Measurements from ENCODE around the gene EIF4A2.

EIF4A2 gene

DNA sequence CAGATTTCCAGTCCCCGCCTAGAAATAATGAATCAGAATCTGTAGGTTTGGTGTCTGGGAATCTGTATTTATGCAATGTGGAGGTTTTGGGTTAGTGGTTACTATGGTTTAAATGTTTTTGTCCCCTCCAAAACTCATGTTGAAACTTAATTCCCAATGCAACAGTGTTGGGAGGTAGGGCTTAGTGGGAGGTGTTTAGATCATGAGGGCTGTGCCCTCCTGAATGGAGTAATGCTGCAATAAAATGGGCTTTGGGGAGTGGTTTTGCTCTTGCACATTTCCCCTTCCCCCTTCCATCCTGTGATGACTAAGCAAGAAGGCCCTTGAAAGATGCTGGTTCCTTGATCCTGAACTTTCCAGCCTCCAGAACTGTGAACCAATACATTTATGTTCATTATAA lies 32.1 kb downstream of the EIF4A2 start:
- in situ Hi-C loops (cut with HindIII; ENCODE audit: low sequenced_read_pairs) = loop anchor here (25.0 kb wide), 1 partner anchor 203 kb away; the partner anchor contains the start of gene AHSG

DNA sequence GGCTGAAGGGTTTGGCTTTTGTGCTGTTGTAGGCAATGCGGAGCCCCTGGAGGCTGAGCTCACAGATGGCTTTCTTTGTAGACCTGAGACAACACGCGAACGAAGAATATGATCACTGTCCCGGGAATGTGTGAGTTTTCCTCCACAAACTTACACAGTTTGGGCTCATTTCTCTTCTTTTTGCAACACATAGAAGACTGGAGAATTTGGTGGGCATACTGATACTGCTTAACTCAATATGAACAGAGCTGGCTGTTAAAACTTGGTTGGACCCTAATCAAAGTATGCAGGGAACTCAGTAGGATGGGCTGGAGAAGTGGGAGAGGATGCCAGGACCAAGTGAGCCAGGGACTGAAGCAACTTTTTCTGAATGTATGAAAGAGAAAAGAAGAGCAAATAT lies 35.1 kb downstream of the EIF4A2 start:
- in situ Hi-C loops (cut with HindIII; ENCODE audit: low sequenced_read_pairs) = loop anchor here (25.0 kb wide), 1 partner anchor 206 kb away; the partner anchor contains the start of gene AHSG

DNA sequence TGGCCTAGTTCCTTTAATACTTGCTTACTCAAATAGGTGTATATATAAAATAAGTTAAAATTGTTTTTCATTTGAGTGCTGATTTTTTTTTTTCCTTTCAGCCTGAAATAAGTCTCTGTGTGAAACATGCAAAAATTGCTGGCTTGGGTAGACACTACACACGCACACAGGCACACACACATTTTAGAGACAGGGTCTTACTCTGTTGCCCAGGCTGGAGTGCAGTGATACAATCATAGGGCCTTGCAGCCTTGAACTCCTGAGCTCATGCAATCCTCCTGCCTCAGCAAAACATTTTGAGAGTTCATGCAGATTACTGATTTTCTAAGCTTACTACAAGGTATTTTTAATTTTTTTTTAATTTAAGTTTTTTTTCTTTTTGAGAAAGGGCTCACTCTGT lies 35.6 kb downstream of the EIF4A2 start:
- in situ Hi-C loops (cut with HindIII; ENCODE audit: low sequenced_read_pairs) = loop anchor here (25.0 kb wide), 1 partner anchor 207 kb away; the partner anchor contains the start of gene AHSG

DNA sequence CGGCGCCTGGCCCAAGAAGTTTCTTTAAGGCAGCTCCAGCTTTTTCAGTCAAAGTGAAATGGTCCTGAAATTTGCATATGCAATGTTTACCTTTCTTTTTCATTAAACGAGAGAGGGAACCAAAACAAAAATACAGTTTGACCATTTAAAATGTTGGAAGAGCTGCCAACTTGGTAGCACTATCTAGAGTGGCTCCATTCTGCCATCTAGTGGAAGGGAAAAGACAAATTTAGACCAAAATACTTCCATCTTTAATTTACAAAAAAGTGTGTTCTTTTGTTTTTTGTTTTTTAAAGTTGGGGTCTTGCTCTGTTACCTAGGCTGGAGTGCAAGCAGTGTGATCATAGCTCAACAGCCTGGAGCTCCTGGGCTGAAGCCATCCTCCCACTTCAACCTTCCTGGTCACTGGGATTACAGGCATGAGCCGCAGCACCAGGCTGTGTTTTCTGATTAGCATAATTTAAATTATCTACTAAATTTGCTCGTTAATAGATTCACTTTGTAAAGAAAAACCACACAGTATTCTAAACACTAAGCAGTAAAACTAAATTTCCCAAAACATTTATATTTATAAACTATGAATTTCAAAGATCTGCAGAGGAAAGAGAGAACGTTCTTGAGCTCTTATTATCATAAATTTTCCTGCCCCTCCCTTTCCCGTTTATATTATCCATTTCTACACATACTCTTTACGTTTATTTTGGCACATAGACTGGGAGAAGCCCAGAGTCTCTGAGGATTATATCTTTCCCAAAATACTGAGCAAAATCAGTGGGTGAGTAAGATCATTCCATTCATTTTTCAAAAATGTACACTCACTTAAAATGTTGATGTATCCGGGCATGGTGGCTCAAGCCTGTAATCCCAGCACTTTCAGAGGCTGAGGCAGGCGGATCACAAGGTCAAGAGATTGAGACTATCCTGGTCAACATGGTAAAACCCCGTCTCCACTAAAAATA lies 38.3 kb downstream of the EIF4A2 start:
- in situ Hi-C loops (cut with HindIII; ENCODE audit: low sequenced_read_pairs) = loop anchor here (25.0 kb wide), 1 partner anchor 209 kb away; the partner anchor contains the start of gene AHSG

DNA sequence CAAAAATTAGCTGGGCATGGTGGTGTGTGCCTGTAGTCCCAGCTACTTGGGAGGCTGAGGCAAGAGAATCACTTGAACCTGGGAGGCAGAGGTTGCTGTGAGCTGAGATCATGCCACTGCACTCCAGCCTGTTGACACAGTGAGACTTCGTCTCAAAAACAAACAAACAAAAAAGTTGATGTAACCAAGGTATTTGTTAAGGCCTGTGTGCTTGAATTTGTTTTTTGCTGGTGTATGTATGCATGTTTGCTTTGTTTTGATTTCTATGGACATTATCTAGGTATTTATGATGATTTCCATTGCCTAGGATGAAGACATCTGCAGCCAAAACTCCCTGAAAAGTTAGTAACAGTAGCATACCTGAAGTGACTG lies 39.0 kb downstream of the EIF4A2 start:
- in situ Hi-C loops (cut with HindIII; ENCODE audit: low sequenced_read_pairs) = loop anchor here (25.0 kb wide), 1 partner anchor 210 kb away; the partner anchor contains the start of gene AHSG

GRCh38 chr3:186823386-186823785 lies 40.0 kb downstream of the EIF4A2 start:
- in situ Hi-C loops (cut with HindIII; ENCODE audit: low sequenced_read_pairs) = loop anchor here (25.0 kb wide), 1 partner anchor 211 kb away; the partner anchor contains the start of gene AHSG

GRCh38 chr3:186824430-186825139 lies 41.2 kb downstream of the EIF4A2 start:
- in situ Hi-C loops (cut with HindIII; ENCODE audit: low sequenced_read_pairs) = loop anchor here (25.0 kb wide), 1 partner anchor 212 kb away; the partner anchor contains the start of gene AHSG

DNA sequence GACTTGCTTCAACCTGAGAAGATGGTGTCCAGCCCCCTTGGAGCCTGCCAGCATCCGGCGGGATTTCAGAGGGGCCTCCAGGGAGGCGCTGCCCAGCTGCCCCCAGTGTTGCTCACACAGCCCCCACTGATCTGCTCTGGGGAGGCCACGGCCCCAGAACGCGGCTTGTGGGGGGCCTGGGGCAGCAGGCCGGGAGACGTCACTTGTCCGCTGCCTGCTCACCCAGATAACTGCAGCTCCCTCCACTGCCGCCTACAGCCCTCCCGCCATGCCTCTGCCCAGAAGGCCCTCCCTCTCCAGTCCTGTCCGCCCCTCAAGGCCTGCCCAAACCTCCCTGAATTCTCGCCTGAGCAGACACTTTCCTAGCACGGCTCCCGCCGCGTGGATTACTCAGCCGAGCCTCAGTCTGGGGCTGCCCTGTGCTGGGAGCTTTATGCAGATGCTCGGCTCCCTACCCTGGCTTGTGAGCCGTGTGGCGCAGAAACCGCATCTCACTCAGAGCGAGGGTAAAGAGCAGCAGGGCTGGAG lies 42.0 kb downstream of the EIF4A2 start:
- in situ Hi-C loops (cut with HindIII; ENCODE audit: low sequenced_read_pairs) = no loop called here

GRCh38 chr3:186825872-186826409 lies 42.6 kb downstream of the EIF4A2 start:
- in situ Hi-C loops (cut with HindIII; ENCODE audit: low sequenced_read_pairs) = no loop called here

DNA sequence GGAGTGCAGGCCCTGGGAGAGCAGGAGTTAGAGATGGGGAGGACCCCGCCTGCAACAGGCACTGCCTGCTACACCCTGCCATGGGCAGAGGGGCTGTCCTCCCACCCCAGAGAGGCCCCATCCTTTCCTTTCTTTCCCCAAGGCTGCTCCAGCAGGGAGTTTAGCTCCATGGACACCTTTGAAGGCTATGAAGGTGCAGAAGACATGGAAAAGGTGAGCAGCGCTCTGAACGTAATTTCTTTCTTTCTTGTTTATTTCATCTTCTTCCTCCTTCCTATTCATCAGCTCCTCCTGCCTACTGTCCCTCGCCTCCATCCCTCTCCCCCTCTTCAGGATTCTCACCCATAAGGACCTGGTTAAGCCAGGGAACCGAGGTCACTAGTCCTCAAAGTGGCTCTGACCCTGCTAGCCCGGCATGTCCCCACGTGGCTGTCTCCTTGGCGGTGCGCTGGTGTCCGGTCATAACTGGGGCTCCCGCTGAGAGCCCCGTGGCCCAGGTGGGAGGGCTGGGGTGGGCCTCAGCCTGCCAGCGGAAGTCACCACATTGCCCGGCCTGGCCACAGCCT lies 43.1 kb downstream of the EIF4A2 start:
- in situ Hi-C loops (cut with HindIII; ENCODE audit: low sequenced_read_pairs) = no loop called here

- in situ Hi-C loops (cut with HindIII; ENCODE audit: low sequenced_read_pairs) = no loop called here
These were observed 43.8 kb downstream of the EIF4A2 start for GRCh38 chr3:186826976-186827857.

- in situ Hi-C loops (cut with HindIII; ENCODE audit: low sequenced_read_pairs) = no loop called here
These were observed 45.0 kb downstream of the EIF4A2 start for GRCh38 chr3:186828340-186828739.

DNA sequence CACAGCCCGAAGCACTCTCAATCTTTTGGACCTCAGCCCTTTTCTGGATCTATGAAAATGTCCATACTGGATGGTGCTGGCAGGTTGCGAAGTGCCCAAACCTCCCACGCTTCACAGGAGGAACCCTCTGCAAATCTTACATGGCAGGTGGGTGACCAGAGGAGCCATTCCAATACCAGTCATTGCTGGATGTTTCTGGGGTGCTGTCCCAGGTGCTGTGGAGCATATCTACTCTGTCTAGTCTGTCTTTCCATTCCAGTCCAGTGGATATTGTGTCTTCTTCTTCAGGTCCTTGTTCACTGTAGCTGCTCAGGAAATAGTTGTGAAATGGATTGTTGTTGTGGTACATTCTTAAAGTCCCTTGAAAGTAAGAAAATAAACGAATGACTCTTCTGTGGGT lies 48.4 kb downstream of the EIF4A2 start:
- in situ Hi-C loops (cut with HindIII; ENCODE audit: low sequenced_read_pairs) = no loop called here

DNA sequence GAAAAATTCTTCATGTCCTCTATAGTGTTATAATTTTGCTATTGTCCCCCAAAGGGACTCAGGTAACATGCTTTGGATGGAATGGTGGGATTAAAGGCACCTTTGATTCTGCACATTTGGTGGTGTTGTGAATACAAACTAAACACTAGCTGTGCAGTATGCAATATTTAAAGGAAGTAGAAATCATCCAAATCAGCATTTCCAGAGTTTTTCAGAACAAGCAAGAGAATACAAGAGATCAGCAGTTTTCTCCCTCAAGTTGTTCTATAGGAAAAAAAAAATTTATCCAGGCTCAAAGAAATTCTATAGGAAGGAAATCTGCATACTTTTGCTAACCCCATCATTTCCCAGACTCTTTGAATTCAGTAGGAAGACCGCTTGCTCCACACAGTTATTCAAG lies 48.9 kb downstream of the EIF4A2 start:
- in situ Hi-C loops (cut with HindIII; ENCODE audit: low sequenced_read_pairs) = no loop called here
